Measurements from ENCODE around the gene SLC25A51. TPM values are rescaled to one million over a fixed set of nuclear protein-coding genes. Genes with fewer than 3 reads are reported as not detected.

The SLC25A51 gene
- total RNA-seq, 1 experiment from 2014 or later: 12.9 TPM

DNA sequence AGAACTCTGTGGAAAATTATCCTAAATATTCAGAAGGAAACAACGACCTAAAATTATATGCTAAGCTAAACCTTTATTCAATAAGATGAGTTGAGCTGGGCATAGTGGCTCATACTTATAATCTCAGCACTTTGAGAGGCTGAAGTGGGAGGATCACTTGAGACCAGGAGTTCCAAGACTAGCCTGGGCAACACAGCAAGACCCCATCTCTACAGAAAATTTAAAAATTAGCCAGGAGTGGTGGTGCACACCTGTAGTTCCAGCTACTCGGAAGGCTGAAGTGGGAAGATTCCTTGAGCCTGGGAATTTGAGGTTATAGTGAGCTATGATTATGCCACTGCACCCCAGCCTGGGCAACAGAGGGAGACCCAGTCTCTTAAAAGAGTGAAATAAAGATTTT is 51.7 kb downstream of the SLC25A51 start:
- Histone ChIP-seq H3K79me2 (ENCODE audit: insufficient read depth, low read length) (no peaks in the 10 kb centered on the region), H3K23me2 (ENCODE audit: insufficient read length, low read depth, low read length, poor library complexity, severe bottlenecking) (no peaks in the 10 kb centered on the region), H3K18ac (ENCODE audit: insufficient read length, low read depth, low read length) (no peak overlapping the region), H3K79me1 (ENCODE audit: insufficient read depth, low read depth, low read length, poor library complexity, severe bottlenecking) (no peaks in the 10 kb centered on the region), H4K5ac (ENCODE audit: insufficient read length, low read depth, low read length) (no peak overlapping the region), H3K4me2 (ENCODE audit: insufficient read depth, insufficient read length, low read length) (no peak overlapping the region), H2AK5ac (ENCODE audit: insufficient read length, low read length) (no peak overlapping the region), H2BK120ac (ENCODE audit: low read depth, low read length, poor library complexity, severe bottlenecking) (no peak overlapping the region), H3K27me3 (ENCODE audit: insufficient read depth, low read length) (no peaks in the 10 kb centered on the region), H3K9ac (ENCODE audit: extremely low read depth, insufficient read length, low read length) (no peak overlapping the region), H4K20me1 (ENCODE audit: control insufficient read depth, insufficient read depth, insufficient read length) (no peaks in the 10 kb centered on the region), H3K14ac (ENCODE audit: insufficient read depth, low read length) (no peak overlapping the region), H3K4me1 (ENCODE audit: insufficient read depth, low read length) (no peaks in the 10 kb centered on the region), H2BK15ac (ENCODE audit: low read depth, low read length) (no peak overlapping the region), H4K8ac (replicated peaks; ENCODE audit: insufficient read length, low read depth, low read length) (no peak overlapping the region), H2BK5ac (ENCODE audit: insufficient read length, low read length) (no peak overlapping the region), H3K4ac (ENCODE audit: low read depth, low read length) (no peak overlapping the region), H3T11ph (ENCODE audit: low read length) (no peak overlapping the region), H2AFZ (ENCODE audit: low read length) (no peak overlapping the region), H2BK20ac (ENCODE audit: low read depth, low read length, poor library complexity, severe bottlenecking) (no peak overlapping the region), H3K9me3 (ENCODE audit: control insufficient read depth, low read depth, low read length) (no peaks in the 10 kb centered on the region), H3K27ac (ENCODE audit: insufficient read length, low read depth, low read length) (no peak overlapping the region), H3K56ac (ENCODE audit: insufficient read length, low read depth, low read length) (no peak overlapping the region), H4K91ac (ENCODE audit: insufficient read length, low read depth, low read length) (no peak overlapping the region), H3K23ac (ENCODE audit: insufficient read length, low read depth, low read length) (no peak overlapping the region), H2BK12ac (ENCODE audit: insufficient read length, low read depth, low read length) (no peak overlapping the region)
- TF ChIP-seq, protein P1, sequence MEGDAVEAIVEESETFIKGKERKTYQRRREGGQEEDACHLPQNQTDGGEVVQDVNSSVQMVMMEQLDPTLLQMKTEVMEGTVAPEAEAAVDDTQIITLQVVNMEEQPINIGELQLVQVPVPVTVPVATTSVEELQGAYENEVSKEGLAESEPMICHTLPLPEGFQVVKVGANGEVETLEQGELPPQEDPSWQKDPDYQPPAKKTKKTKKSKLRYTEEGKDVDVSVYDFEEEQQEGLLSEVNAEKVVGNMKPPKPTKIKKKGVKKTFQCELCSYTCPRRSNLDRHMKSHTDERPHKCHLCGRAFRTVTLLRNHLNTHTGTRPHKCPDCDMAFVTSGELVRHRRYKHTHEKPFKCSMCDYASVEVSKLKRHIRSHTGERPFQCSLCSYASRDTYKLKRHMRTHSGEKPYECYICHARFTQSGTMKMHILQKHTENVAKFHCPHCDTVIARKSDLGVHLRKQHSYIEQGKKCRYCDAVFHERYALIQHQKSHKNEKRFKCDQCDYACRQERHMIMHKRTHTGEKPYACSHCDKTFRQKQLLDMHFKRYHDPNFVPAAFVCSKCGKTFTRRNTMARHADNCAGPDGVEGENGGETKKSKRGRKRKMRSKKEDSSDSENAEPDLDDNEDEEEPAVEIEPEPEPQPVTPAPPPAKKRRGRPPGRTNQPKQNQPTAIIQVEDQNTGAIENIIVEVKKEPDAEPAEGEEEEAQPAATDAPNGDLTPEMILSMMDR (conservative IDR thresholded peaks at IDR 0.05): no peak
- Mint-ChIP-seq H3K36me3 (ENCODE audit: insufficient read depth in 1 of 3, low read depth in 3 of 3) (no peaks in the 10 kb centered on the region), H3K4me1 (no peaks in the 10 kb centered on the region), H3K27me3 (ENCODE audit: low read depth) (no peaks in the 10 kb centered on the region), H3K27ac (no peak overlapping the region), H3K4me3 (no peak overlapping the region), H3K9me3 (no peaks in the 10 kb centered on the region)
- DNase-seq: no peak
- no CpG with 5 or more reads among the region's 2 CpGs for WGBS (ENCODE audit: extremely low coverage, insufficient read length, low lambda C conversion rate)

Measured in H9 (cell line).